Effector memory CD4-positive, alpha-beta T cell (primary cell): ENCODE measurements around the gene POGZ.
"Not testable (repeated sequence)": the region's sequence is repeated elsewhere in the genome, so short reads cannot be mapped to it uniquely, and the experiment has no call there.

Experiments used
- DNase-seq, 3 donors: peaks; one replicate each; pipeline ENCODE4 v3.0.0-alpha.2; 2020
- H3K27ac ChIP-seq: 2 replicates; pipeline ENCODE4 v1.7.0; 2013; ENCODE audit warnings: mild to moderate bottlenecking, low read length, moderate library complexity; ENCODE audit not compliant: insufficient read depth, poor library complexity, severe bottlenecking
- H3K27me3 ChIP-seq: replicated peaks from 2 replicates; pipeline ENCODE4 v1.7.0; 2013; ENCODE audit warnings: mild to moderate bottlenecking, low read length; ENCODE audit not compliant: insufficient read depth, control insufficient read depth, poor library complexity, severe bottlenecking
- H3K36me3 ChIP-seq: 2 replicates; pipeline ENCODE4 v1.7.0; 2013; ENCODE audit warnings: mild to moderate bottlenecking, low read length, moderate library complexity; ENCODE audit not compliant: control insufficient read depth, insufficient read depth
- H3K4me1 ChIP-seq: 2 replicates; pipeline ENCODE4 v1.7.0; 2013; ENCODE audit warnings: low read length, mild to moderate bottlenecking; ENCODE audit not compliant: control insufficient read depth, insufficient read depth, poor library complexity, severe bottlenecking
- H3K4me3 ChIP-seq: 2 replicates; pipeline ENCODE4 v1.7.0; 2013; ENCODE audit warnings: low read length, low read depth, mild to moderate bottlenecking; ENCODE audit not compliant: insufficient read depth, poor library complexity, severe bottlenecking
- H3K9me3 ChIP-seq: 2 replicates; pipeline ENCODE4 v1.7.0; 2013; ENCODE audit warnings: mild to moderate bottlenecking, low read length, moderate library complexity; ENCODE audit not compliant: control insufficient read depth

The POGZ gene

GRCh38 chr1:151403612-151404011 lies 55.7 kb downstream of the POGZ start:
- peaks cover 9% of the 10 kb centered on the region for H3K4me1 ChIP-seq
- H3K36me3 ChIP-seq: peaks cover 66% of the 10 kb centered on the region
- H3K27ac ChIP-seq: no peak overlapping the region
- H3K27me3 ChIP-seq: no peaks in the 10 kb centered on the region
- no peak overlapping the region for H3K4me3 ChIP-seq
- no peak for DNase-seq
- no peaks in the 10 kb centered on the region for H3K9me3 ChIP-seq

GRCh38 chr1:151402764-151403163 lies 56.5 kb downstream of the POGZ start:
- Histone ChIP-seq H3K27me3 (no peaks in the 10 kb centered on the region), H3K36me3 (peaks cover 59% of the 10 kb centered on the region), H3K4me3 (no peak overlapping the region), H3K9me3 (no peaks in the 10 kb centered on the region), H3K27ac (no peak overlapping the region), H3K4me1 (peaks cover 9% of the 10 kb centered on the region)
- no peak for DNase-seq

GRCh38 chr1:151401860-151402259 lies 57.4 kb downstream of the POGZ start:
- DNase-seq: no peak
- Histone ChIP-seq H3K4me1 (peaks cover 9% of the 10 kb centered on the region), H3K36me3 (peaks cover 52% of the 10 kb centered on the region), H3K27me3 (no peaks in the 10 kb centered on the region), H3K4me3 (no peak overlapping the region), H3K9me3 (no peaks in the 10 kb centered on the region), H3K27ac (no peak overlapping the region)

- peaks cover 9% of the 10 kb centered on the region for H3K4me1 ChIP-seq
- peaks cover 45% of the 10 kb centered on the region for H3K36me3 ChIP-seq
- H3K27ac ChIP-seq: no peak overlapping the region
- H3K27me3 ChIP-seq: no peaks in the 10 kb centered on the region
- no peaks in the 10 kb centered on the region for H3K9me3 ChIP-seq
- no peak for DNase-seq
- no peak overlapping the region for H3K4me3 ChIP-seq
Measured at GRCh38 chr1:151401125-151401788, 58.0 kb downstream of the POGZ start.

GRCh38 chr1:151399324-151400171 lies 59.7 kb downstream of the POGZ start, which contains the start of gene PSMB4:
Gene PSMB4 (plus strand): TSS chr1:151399573. CDS start chr1:151399588, 15 bp downstream.
- Histone ChIP-seq H3K27me3 (no peaks in the 10 kb centered on the region), H3K4me1 (peaks cover 9% of the 10 kb centered on the region), H3K4me3 (peak within 1 kb of the TSS; percentile 97), H3K36me3 (peaks cover 28% of the 10 kb centered on the region), H3K27ac (peak within 1 kb of the TSS; percentile 93), H3K9me3 (no peaks in the 10 kb centered on the region)
- DNase-seq: peak; percentile 68 to 79 (median 75)

GRCh38 chr1:151396265-151396664 lies 63.0 kb downstream of the POGZ start:
- not testable (repeated sequence) for H3K27ac ChIP-seq, H3K4me3 ChIP-seq, H3K4me1 ChIP-seq, DNase-seq, H3K9me3 ChIP-seq, H3K27me3 ChIP-seq
- peaks cover 11% of the 10 kb centered on the region for H3K36me3 ChIP-seq

- no peaks in the 10 kb centered on the region for H3K27me3 ChIP-seq
- no peaks in the 10 kb centered on the region for H3K36me3 ChIP-seq
- H3K4me3 ChIP-seq: no peak overlapping the region
- no peaks in the 10 kb centered on the region for H3K9me3 ChIP-seq
- no peak overlapping the region for H3K27ac ChIP-seq
- H3K4me1 ChIP-seq: no peaks in the 10 kb centered on the region
- DNase-seq: no peak
Measured at GRCh38 chr1:151393583-151393982, 65.7 kb downstream of the POGZ start.

GRCh38 chr1:151391079-151391563 lies 68.2 kb downstream of the POGZ start:
- no peaks in the 10 kb centered on the region for H3K36me3 ChIP-seq
- H3K9me3 ChIP-seq: no peaks in the 10 kb centered on the region
- H3K27ac ChIP-seq: no peak overlapping the region
- DNase-seq: no peak
- H3K27me3 ChIP-seq: no peaks in the 10 kb centered on the region
- no peaks in the 10 kb centered on the region for H3K4me1 ChIP-seq
- no peak overlapping the region for H3K4me3 ChIP-seq

- H3K9me3 ChIP-seq, H3K36me3 ChIP-seq, H3K27ac ChIP-seq, DNase-seq, H3K27me3 ChIP-seq, H3K4me1 ChIP-seq, H3K4me3 ChIP-seq: not testable (repeated sequence)
Measured at GRCh38 chr1:151390221-151391078, 68.8 kb downstream of the POGZ start.
